Breast epithelium (tissue), 4 donors: ENCODE measurements around the gene LRRC74B. TPM values are rescaled to one million over a fixed set of nuclear protein-coding genes. Genes with fewer than 3 reads are reported as not detected.

ENCODE experiments used
- DNase-seq, 2 donors: peaks; one replicate each; pipeline ENCODE4 v3.0.0-alpha.2; 2019; ENCODE audit warnings: low spot score in 2 of 2
- H3K27ac ChIP-seq, 2 donors: fragments of 200-600 bp; sonication (generic) in 1 of 2; one replicate each; pipeline ENCODE4 v1.5.1; 2016 to 2019; ENCODE audit warnings: mild to moderate bottlenecking in 1 of 2
- H3K27me3 ChIP-seq, 2 donors: fragments of 200-600 bp; sonication (generic) in 1 of 2; one replicate each; pipeline versions ENCODE4 v1.5.1 to v1.6.0; 2017 to 2019; ENCODE audit warnings: control low read depth in 1 of 2, mild to moderate bottlenecking in 1 of 2
- H3K36me3 ChIP-seq: fragments of 200-600 bp; one replicate; pipeline ENCODE4 v1.5.1; 2019
- H3K4me1 ChIP-seq, 2 donors: fragments of 200-600 bp; sonication (generic); one replicate each; pipeline ENCODE4 v1.5.1; 2016 to 2019; ENCODE audit warnings: control low read depth in 1 of 2
- H3K4me3 ChIP-seq, 3 donors: fragments of 200-600 bp; sonication (generic); 1 replicate in 2 of 3; 2 replicates in 1 of 3; pipeline ENCODE4 v1.5.1; 2016 to 2019; ENCODE audit warnings: mild to moderate bottlenecking in 3 of 3, moderate library complexity in 2 of 3
- H3K9me3 ChIP-seq, 2 donors: fragments of 200-600 bp; sonication (generic) in 1 of 2; one replicate each; pipeline ENCODE4 v1.5.1; 2016 to 2019; ENCODE audit warnings: control low read depth in 1 of 2
- CTCF ChIP-seq, 3 donors: fragments of 450-650 bp; IDR thresholded peaks; one replicate each; pipeline ENCODE4 v1.5.1; 2016 to 2017; ENCODE audit warnings: antibody characterized with exemption in 3 of 3, mild to moderate bottlenecking in 3 of 3, moderate library complexity in 3 of 3
- POLR2A ChIP-seq: fragments of 450-650 bp; IDR thresholded peaks from one replicate; pipeline ENCODE4 v1.6.1; 2016; ENCODE audit warnings: antibody characterized with exemption, mild to moderate bottlenecking, moderate library complexity
- POLR2AphosphoS5 ChIP-seq, 3 donors: sonication (generic); formaldehyde crosslinking; IDR thresholded peaks; one replicate each; pipeline ENCODE4 v1.6.1; 2017; ENCODE audit warnings: antibody characterized with exemption in 3 of 3
- intact Hi-C: fragments of 100-400 bp; cut with DNase I; formaldehyde crosslinking; loops from one replicate; pipeline ENCODE4 v1.15.1; 2023; ENCODE audit warnings: low total_unique reads
- total RNA-seq, 3 donors: library from RNA; depleted of rRNA; stranded (reverse); fragments of >200 nt; gene quantifications; one replicate each; pipeline ENCODE4 v1.1.0, GENCODE V29; 2016

The LRRC74B gene
- total RNA-seq, 3 donors from 2014 or later: not detected

GRCh38 chr22:21075516-21076138 is 29.9 kb downstream of the LRRC74B start:
- Histone ChIP-seq H3K36me3 (no peaks in the 10 kb centered on the region), H3K27me3 (no peaks in the 10 kb centered on the region), H3K4me1 (no peaks in the 10 kb centered on the region), H3K4me3 (no peak overlapping the region), H3K9me3 (no peaks in the 10 kb centered on the region), H3K27ac (no peak overlapping the region)
- no peak for TF ChIP-seq POLR2AphosphoS5 (IDR thresholded peaks at IDR 0.05)
- TF ChIP-seq POLR2A: no peak
- no peak for TF ChIP-seq CTCF (IDR thresholded peaks at IDR 0.05)
- DNase-seq: no peak
- intact Hi-C loops: no loop called here

- no peak for TF ChIP-seq CTCF (IDR thresholded peaks at IDR 0.05)
- TF ChIP-seq POLR2A: no peak
- H3K4me1 ChIP-seq: no peaks in the 10 kb centered on the region
- no peaks in the 10 kb centered on the region for H3K27me3 ChIP-seq
- H3K4me3 ChIP-seq: no peak overlapping the region
- DNase-seq: no peak
- intact Hi-C loops: no loop called here
- no peak overlapping the region for H3K27ac ChIP-seq
- H3K9me3 ChIP-seq: no peaks in the 10 kb centered on the region
- no peaks in the 10 kb centered on the region for H3K36me3 ChIP-seq
Measured at GRCh38 chr22:21076912-21077625, 31.3 kb downstream of the LRRC74B start.

GRCh38 chr22:21077884-21078508 is 32.2 kb downstream of the LRRC74B start:
- DNase-seq: no peak
- intact Hi-C loops: no loop called here
- no peak overlapping the region for H3K27ac ChIP-seq
- TF ChIP-seq POLR2AphosphoS5 (IDR thresholded peaks at IDR 0.05) (no peak), POLR2A (no peak), CTCF (IDR thresholded peaks at IDR 0.05) (no peak)
- no peak overlapping the region for H3K4me3 ChIP-seq
- no peaks in the 10 kb centered on the region for H3K9me3 ChIP-seq
- H3K4me1 ChIP-seq: no peaks in the 10 kb centered on the region
- no peaks in the 10 kb centered on the region for H3K36me3 ChIP-seq
- no peaks in the 10 kb centered on the region for H3K27me3 ChIP-seq

GRCh38 chr22:21078916-21079315 is 33.2 kb downstream of the LRRC74B start:
- H3K4me3 ChIP-seq: no peak overlapping the region
- DNase-seq: no peak
- no peaks in the 10 kb centered on the region for H3K4me1 ChIP-seq
- H3K27ac ChIP-seq: no peak overlapping the region
- TF ChIP-seq POLR2A (no peak), POLR2AphosphoS5 (IDR thresholded peaks at IDR 0.05) (no peak), CTCF (IDR thresholded peaks at IDR 0.05) (no peak)
- intact Hi-C loops: no loop called here
- no peaks in the 10 kb centered on the region for H3K36me3 ChIP-seq
- H3K9me3 ChIP-seq: no peaks in the 10 kb centered on the region
- H3K27me3 ChIP-seq: no peaks in the 10 kb centered on the region

- DNase-seq: no peak
- no peak overlapping the region for H3K4me3 ChIP-seq
- H3K9me3 ChIP-seq: no peaks in the 10 kb centered on the region
- TF ChIP-seq CTCF (IDR thresholded peaks at IDR 0.05) (no peak), POLR2A (no peak), POLR2AphosphoS5 (IDR thresholded peaks at IDR 0.05) (no peak)
- no peak overlapping the region for H3K27ac ChIP-seq
- H3K4me1 ChIP-seq: no peaks in the 10 kb centered on the region
- intact Hi-C loops: no loop called here
- H3K36me3 ChIP-seq: no peaks in the 10 kb centered on the region
- no peaks in the 10 kb centered on the region for H3K27me3 ChIP-seq
Measured at GRCh38 chr22:21079493-21079892, 33.7 kb downstream of the LRRC74B start.
